ENCODE data around the gene NEK10. TPM values are rescaled to one million over a fixed set of nuclear protein-coding genes. Genes with fewer than 3 reads are reported as not detected.
A peak's percentile ranks its signal among the peaks of the same experiment; 100 is the strongest.

The NEK10 gene
- total RNA-seq, 6 experiments from 2014 or later = 5.2 to 9.5 (median 6.5) TPM

GRCh38 chr3:27228805-27229204, 140.4 kb downstream of the NEK10 start:
- Mint-ChIP-seq H3K27me3 (ENCODE audit: insufficient read depth) (no peaks in the 10 kb centered on the region), H3K4me3 (no peak overlapping the region), H3K4me1 (ENCODE audit: low read depth) (peaks cover 29% of the 10 kb centered on the region), H3K36me3 (ENCODE audit: low read depth) (peaks cover 34% of the 10 kb centered on the region), H3K9me3 (peaks cover 14% of the 10 kb centered on the region), H3K27ac (no peak overlapping the region)
- DNase-seq = no peak
- TF ChIP-seq CTCF (IDR thresholded peaks at IDR 0.05) = peak; percentile 56

- no peak overlapping the region for H3K27ac Mint-ChIP-seq
- no peak overlapping the region for H3K4me3 Mint-ChIP-seq
- no peak for TF ChIP-seq CTCF (IDR thresholded peaks at IDR 0.05)
- no peak for DNase-seq
- H3K27me3 Mint-ChIP-seq (ENCODE audit: insufficient read depth) = no peaks in the 10 kb centered on the region
- peaks cover 15% of the 10 kb centered on the region for H3K36me3 Mint-ChIP-seq (ENCODE audit: low read depth)
- H3K4me1 Mint-ChIP-seq (ENCODE audit: low read depth) = peaks cover 43% of the 10 kb centered on the region
- H3K9me3 Mint-ChIP-seq = peaks cover 3% of the 10 kb centered on the region; the same call in 1 of the 2 replicates
Observed at GRCh38 chr3:27224197-27224596, 145.0 kb downstream of the NEK10 start.

GRCh38 chr3:27221264-27221932, 147.8 kb downstream of the NEK10 start:
- H3K27me3 Mint-ChIP-seq (ENCODE audit: insufficient read depth) = no peaks in the 10 kb centered on the region
- no peak overlapping the region for H3K4me3 Mint-ChIP-seq
- H3K9me3 Mint-ChIP-seq = peaks cover 3% of the 10 kb centered on the region; the same call in 1 of the 2 replicates
- peaks cover 20% of the 10 kb centered on the region for H3K36me3 Mint-ChIP-seq (ENCODE audit: low read depth)
- DNase-seq = no peak
- H3K4me1 Mint-ChIP-seq (ENCODE audit: low read depth) = peaks cover 69% of the 10 kb centered on the region
- TF ChIP-seq CTCF (IDR thresholded peaks at IDR 0.05) = no peak
- H3K27ac Mint-ChIP-seq = no peak overlapping the region

GRCh38 chr3:27220166-27220565, 149.0 kb downstream of the NEK10 start:
- H3K4me1 Mint-ChIP-seq (ENCODE audit: low read depth) = peaks cover 74% of the 10 kb centered on the region
- H3K27ac Mint-ChIP-seq = no peak overlapping the region; the same call in 1 of the 2 replicates
- H3K9me3 Mint-ChIP-seq = peaks cover 3% of the 10 kb centered on the region; the same call in 1 of the 2 replicates
- peaks cover 27% of the 10 kb centered on the region for H3K36me3 Mint-ChIP-seq (ENCODE audit: low read depth)
- no peaks in the 10 kb centered on the region for H3K27me3 Mint-ChIP-seq (ENCODE audit: insufficient read depth)
- TF ChIP-seq CTCF (IDR thresholded peaks at IDR 0.05) = no peak
- H3K4me3 Mint-ChIP-seq = no peak overlapping the region
- DNase-seq = no peak

GRCh38 chr3:27219127-27219845, 149.9 kb downstream of the NEK10 start:
- Mint-ChIP-seq H3K9me3 (peaks cover 3% of the 10 kb centered on the region; the same call in 1 of the 2 replicates), H3K4me1 (ENCODE audit: low read depth) (peaks cover 66% of the 10 kb centered on the region), H3K27ac (peak overlapping the region; percentile 76), H3K27me3 (ENCODE audit: insufficient read depth) (no peaks in the 10 kb centered on the region), H3K4me3 (no peak overlapping the region; the same call in 1 of the 2 replicates), H3K36me3 (ENCODE audit: low read depth) (peaks cover 35% of the 10 kb centered on the region)
- no peak for TF ChIP-seq CTCF (IDR thresholded peaks at IDR 0.05)
- peak; percentile 41 for DNase-seq
